ENCODE measurements around the gene EPOP. TPM values are rescaled to one million over a fixed set of nuclear protein-coding genes. Genes with fewer than 3 reads are reported as not detected.

Gene EPOP
- total RNA-seq, 1 donor from 2014 or later = 2.4 TPM

GRCh38 chr17:38717139-38717745 lies 42.5 kb upstream of the EPOP start:
- peaks cover 24% of the 10 kb centered on the region for H3K36me3 ChIP-seq (ENCODE audit: control insufficient read depth, insufficient read depth, low read length)
- H3K4me3 ChIP-seq (ENCODE audit: low read depth, low read length) = no peak overlapping the region
- FAIRE-seq (no peak), DNase-seq (ENCODE audit: low read depth) (no peak)
- TF ChIP-seq CTCF (IDR thresholded peaks at IDR 0.05; ENCODE audit: insufficient read depth, low read length, severe bottlenecking) = no peak
- H3K27me3 ChIP-seq (ENCODE audit: control insufficient read depth, insufficient read depth, low read length) = no peaks in the 10 kb centered on the region

- no peak for DNase-seq (ENCODE audit: low read depth)
- Histone ChIP-seq H3K36me3 (ENCODE audit: control insufficient read depth, insufficient read depth, low read length) (peaks cover 27% of the 10 kb centered on the region), H3K27me3 (ENCODE audit: control insufficient read depth, insufficient read depth, low read length) (no peaks in the 10 kb centered on the region), H3K4me3 (ENCODE audit: low read depth, low read length) (no peak overlapping the region)
- no peak for FAIRE-seq
- no peak for TF ChIP-seq CTCF (IDR thresholded peaks at IDR 0.05; ENCODE audit: insufficient read depth, low read length, severe bottlenecking)
Measured at GRCh38 chr17:38716368-38717005, 41.7 kb upstream of the EPOP start.

- H3K27me3 ChIP-seq (ENCODE audit: control insufficient read depth, insufficient read depth, low read length) = no peaks in the 10 kb centered on the region
- FAIRE-seq (no peak), DNase-seq (ENCODE audit: low read depth) (no peak)
- no peak overlapping the region for H3K4me3 ChIP-seq (ENCODE audit: low read depth, low read length)
- TF ChIP-seq CTCF (IDR thresholded peaks at IDR 0.05; ENCODE audit: insufficient read depth, low read length, severe bottlenecking) = no peak
- H3K36me3 ChIP-seq (ENCODE audit: control insufficient read depth, insufficient read depth, low read length) = peaks cover 27% of the 10 kb centered on the region
Measured at GRCh38 chr17:38715216-38715943, 40.6 kb upstream of the EPOP start.

- FAIRE-seq (no peak), DNase-seq (ENCODE audit: low read depth) (no peak)
- H3K4me3 ChIP-seq (ENCODE audit: low read depth, low read length) = no peak overlapping the region
- H3K27me3 ChIP-seq (ENCODE audit: control insufficient read depth, insufficient read depth, low read length) = no peaks in the 10 kb centered on the region
- H3K36me3 ChIP-seq (ENCODE audit: control insufficient read depth, insufficient read depth, low read length) = peaks cover 27% of the 10 kb centered on the region
- no peak for TF ChIP-seq CTCF (IDR thresholded peaks at IDR 0.05; ENCODE audit: insufficient read depth, low read length, severe bottlenecking)
Measured at GRCh38 chr17:38713456-38714075, 38.8 kb upstream of the EPOP start.

- no peak for TF ChIP-seq CTCF (IDR thresholded peaks at IDR 0.05; ENCODE audit: insufficient read depth, low read length, severe bottlenecking)
- no peak for FAIRE-seq
- DNase-seq (ENCODE audit: low read depth) = no peak
- H3K4me3 ChIP-seq (ENCODE audit: low read depth, low read length) = no peak overlapping the region
- H3K27me3 ChIP-seq (ENCODE audit: control insufficient read depth, insufficient read depth, low read length) = no peaks in the 10 kb centered on the region
- peaks cover 29% of the 10 kb centered on the region for H3K36me3 ChIP-seq (ENCODE audit: control insufficient read depth, insufficient read depth, low read length)
Measured at GRCh38 chr17:38712593-38712992, 37.8 kb upstream of the EPOP start.
